HG03103 (cell line): ENCODE data around the gene KCNT2.
"Not testable (repeated sequence)": the region's sequence is repeated elsewhere in the genome, so short reads cannot be mapped to it uniquely, and the experiment has no call there.

Source experiments
- ATAC-seq: cut with Tn5 transposase; IDR thresholded peaks from one replicate; pipeline ENCODE4 v1.9.1; 2021; ENCODE audit warnings: low read depth; ENCODE audit not compliant: unreplicated experiment

KCNT2 gene

GRCh38 chr1:196593955-196594354 is 14.3 kb downstream of the KCNT2 start:
- no peak for ATAC-seq

GRCh38 chr1:196590959-196591358 is 17.3 kb downstream of the KCNT2 start:
- no peak for ATAC-seq

DNA sequence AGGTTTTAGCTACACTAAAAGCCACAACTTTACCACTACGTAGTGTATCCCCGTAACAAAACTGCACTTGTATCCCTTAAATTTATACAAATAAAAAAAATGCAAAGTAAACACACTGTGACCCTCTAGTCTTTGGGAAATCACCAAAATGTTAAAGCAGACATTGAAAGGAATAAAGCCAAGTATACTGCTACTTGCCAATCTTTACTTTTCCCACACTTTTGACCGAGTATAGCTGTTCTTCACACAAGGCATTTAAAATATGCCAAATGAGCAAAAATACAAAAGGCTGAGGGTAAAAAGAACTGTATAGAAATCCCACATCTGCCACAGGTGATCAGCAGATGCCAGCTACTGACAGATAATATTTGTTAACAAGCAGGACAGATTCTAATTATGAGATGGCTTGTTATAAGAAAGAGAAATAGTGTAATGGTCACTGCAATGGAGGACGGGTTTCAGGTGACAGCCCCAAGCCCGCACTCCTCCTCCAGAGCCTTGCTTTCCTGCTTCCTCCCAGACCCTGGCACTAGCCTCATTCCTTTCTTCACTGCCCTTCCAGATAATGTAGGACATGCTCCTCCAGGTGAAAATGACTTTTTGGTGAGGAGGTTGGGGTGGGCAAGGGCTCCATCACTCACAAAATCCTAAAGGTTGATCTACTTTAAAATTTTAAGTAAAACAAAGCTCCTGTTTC is 18.1 kb downstream of the KCNT2 start:
- no peak for ATAC-seq

DNA sequence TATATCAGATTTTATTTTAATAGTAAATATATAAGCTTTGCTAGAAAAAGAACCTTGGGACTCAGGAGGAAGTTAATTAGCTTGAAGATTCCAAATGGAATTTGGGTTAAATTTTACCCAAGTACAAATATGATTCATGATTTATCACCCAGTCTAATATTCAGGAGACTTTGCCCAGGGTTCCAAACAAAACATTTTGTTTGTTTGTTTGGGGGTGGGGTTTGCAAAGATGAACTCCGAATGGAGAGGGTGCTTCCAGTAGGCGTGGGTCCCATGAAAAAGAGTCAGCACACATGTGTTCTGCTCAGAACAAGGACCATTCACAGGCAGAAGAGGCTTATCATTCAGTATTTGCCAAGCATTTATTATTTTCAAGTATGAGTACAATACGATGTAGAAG is 23.5 kb downstream of the KCNT2 start:
- ATAC-seq = no peak

DNA sequence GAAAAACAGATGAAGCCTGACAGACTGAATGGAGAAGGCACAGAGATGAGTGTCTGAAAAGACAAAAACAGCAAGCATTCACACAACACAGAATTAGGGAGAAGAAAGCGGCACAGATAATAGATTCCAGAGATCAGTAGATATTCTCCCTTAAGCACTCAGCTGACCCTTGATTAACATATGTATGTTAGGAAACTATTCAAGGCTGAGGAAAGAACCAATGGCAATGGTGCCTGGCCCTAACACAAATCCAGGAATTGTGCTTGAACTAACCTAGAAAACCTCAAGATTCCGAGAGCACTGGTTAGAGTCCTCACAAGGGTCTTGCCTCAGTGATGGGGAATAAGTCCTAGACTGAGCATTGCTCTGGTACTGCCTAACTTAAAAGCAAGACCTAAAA is 30.9 kb downstream of the KCNT2 start:
- no peak for ATAC-seq

DNA sequence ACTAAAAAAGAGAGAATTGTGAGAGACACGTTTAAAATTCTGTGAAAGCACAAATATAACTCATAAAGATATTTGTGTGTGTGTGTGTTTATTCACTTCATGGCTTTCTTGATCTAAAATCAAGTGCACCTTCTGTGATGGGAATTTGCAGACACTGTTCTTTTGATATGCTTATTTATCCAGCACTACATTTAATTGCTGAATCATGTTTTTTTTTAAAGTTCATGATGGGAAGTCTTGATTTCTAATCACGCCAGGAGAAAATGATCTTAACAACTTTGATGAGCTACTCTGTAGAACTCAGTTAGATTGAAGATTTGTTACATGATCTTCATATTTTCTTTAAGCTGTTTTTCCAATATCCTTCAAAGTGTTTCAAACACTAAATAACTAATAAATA is 35.0 kb downstream of the KCNT2 start:
- no peak for ATAC-seq

- no peak for ATAC-seq
Observed at GRCh38 chr1:196567238-196567637, 41.0 kb downstream of the KCNT2 start.

DNA sequence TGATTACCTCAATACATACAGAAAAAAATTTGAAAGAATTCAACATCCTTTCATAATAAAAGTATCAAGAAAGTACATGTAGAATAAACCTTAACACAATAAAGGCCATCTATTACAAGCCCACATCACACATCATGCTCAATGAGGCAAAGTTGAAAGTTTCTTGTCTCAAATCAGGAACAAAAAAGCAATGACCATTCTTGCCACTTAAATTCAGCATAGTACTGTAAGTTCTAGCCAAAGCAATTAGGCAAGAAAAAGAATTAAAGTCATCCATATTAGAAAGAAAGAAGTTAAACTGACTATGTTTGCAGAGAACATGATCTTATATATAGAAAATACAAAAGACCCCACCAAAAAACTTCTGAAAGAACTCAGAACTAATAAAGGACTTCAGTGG is 44.5 kb downstream of the KCNT2 start:
- no peak for ATAC-seq

DNA sequence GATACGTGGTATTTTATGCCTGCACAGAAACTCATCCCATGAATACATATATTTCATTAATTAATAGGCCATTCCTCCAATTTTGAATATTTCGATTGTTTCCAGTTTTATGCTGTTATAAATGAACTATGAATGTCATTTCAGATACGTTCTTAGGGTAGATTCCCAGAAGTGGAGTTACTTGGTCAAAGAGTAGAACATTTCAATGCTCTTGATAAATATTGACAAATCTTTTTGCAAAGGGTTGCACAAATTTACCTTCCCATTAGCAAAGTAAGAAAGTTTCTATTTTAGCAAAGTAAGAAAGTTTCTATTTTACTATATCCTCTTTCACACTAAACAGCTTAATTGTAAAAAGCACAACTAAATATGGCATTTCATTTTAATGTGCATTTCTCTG is 48.9 kb downstream of the KCNT2 start:
- no peak for ATAC-seq

DNA sequence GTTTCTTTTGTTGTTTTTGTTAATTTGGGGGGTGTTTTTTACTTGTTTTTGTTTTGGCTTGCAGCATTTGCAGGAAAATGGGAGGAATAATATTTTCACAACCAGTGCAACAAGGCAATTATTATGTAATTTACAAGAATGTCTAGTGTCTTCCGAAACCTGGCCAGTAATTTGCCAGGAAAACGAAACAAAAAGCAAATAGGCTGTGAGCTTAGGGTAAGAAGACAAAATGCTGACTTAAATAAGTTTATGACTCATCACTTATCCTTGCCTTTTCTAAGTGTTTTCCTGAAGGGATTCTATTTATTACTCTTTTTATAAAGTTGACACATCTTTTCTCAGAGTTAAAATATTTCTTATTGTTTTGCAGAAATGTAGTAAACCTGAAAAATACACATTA is 49.8 kb downstream of the KCNT2 start:
- no peak for ATAC-seq

DNA sequence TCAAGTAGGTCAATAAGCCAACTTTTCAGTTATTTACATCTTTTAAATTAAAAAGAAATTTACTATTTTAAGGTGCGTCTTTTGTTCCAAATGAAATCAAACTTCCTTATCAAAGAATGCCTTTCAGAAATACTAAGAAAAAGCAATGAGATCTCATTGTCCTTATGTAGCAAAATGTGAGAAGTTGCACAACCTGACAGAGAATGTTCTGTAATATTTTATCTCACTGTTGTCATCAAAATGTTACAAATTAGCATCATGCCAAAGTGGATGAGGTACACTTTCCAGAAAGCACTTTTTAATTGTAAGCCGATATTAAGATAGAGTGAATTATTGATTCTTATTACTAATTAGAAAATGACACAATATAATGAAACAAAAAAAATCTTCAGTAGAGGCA is 50.4 kb downstream of the KCNT2 start:
- no peak for ATAC-seq

DNA sequence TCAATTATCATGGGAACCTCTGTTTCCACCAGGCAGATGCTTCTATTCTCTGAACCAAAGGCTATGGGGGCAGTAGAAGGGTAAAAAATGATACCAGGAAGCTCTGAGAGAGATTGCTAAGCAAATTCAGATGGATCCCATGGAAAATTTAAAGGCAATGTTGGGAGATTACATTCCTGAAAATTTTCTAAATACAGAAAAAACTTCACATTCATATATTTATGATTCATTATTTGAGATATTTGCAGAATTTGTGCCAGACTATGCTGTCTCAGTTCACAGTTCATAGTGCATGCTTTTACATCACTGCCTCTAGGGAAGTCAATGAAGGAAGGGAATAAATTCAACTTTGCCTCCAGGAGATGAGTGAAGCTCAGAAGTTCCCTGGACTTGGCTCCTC is 57.5 kb downstream of the KCNT2 start:
- no peak for ATAC-seq

- no peak for ATAC-seq
Observed at GRCh38 chr1:196546272-196547111, 61.7 kb downstream of the KCNT2 start.

GRCh38 chr1:196545222-196545621 is 63.0 kb downstream of the KCNT2 start:
- ATAC-seq = no peak

- ATAC-seq = no peak
Observed at GRCh38 chr1:196544617-196545016, 63.6 kb downstream of the KCNT2 start.

- no peak for ATAC-seq
Observed at GRCh38 chr1:196543833-196544232, 64.4 kb downstream of the KCNT2 start.

DNA sequence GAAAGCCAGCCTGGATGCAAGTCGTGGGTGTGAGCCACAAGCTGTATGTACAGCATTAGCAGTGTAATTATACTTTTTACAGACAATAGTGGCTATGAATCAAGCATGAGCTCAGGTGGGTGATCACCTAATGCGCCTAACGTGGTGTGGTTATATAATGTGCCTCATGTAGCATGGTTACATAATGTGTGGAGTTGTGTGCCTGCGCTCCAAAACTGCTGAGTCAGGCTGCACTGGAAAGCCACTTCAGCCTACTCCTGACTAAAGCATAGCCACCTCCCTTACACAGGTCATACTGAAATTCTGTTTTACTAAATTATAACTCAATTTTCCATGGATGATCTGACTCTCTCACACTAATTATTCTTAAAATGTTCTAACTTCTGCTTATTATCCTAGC is 69.8 kb downstream of the KCNT2 start:
- ATAC-seq = no peak

DNA sequence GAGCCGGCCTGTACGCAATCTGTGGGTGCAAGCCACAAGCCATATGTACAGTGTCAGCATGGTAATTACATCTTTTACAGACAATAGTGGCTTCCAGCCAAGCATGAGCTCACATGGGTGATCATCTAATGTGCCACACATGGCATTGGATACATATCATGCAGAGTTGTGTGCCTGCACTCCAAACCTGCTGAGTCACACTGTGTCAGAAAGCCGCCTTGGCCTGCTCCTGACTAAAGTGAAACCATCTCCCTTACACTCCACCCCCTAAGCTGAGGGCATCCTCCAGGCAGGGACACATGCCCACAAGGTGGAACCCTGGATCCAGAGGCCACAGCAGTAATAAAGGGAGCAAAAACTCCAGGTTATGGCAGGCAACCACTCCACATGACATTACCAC is 72.5 kb downstream of the KCNT2 start:
- no peak for ATAC-seq

GRCh38 chr1:196531737-196532524 is 76.3 kb downstream of the KCNT2 start:
- no peak for ATAC-seq

DNA sequence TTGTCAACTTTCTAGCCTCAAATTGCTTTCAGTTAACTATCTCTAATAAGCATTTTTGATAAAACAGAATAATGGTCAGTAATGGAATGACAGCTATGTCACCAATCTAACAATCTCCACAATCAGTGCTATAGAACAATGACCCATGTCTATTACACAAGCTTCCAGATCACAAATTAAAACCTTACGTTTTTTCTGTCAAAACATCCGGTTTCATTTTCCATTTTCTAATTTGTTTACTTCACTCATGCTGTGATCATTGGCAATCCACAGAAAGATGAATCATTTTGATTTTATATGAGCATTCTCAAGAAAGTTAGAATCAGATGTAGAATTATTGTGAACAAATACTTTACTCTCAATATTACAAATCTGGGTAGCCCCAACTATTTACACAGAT is 80.3 kb downstream of the KCNT2 start:
- no peak for ATAC-seq

DNA sequence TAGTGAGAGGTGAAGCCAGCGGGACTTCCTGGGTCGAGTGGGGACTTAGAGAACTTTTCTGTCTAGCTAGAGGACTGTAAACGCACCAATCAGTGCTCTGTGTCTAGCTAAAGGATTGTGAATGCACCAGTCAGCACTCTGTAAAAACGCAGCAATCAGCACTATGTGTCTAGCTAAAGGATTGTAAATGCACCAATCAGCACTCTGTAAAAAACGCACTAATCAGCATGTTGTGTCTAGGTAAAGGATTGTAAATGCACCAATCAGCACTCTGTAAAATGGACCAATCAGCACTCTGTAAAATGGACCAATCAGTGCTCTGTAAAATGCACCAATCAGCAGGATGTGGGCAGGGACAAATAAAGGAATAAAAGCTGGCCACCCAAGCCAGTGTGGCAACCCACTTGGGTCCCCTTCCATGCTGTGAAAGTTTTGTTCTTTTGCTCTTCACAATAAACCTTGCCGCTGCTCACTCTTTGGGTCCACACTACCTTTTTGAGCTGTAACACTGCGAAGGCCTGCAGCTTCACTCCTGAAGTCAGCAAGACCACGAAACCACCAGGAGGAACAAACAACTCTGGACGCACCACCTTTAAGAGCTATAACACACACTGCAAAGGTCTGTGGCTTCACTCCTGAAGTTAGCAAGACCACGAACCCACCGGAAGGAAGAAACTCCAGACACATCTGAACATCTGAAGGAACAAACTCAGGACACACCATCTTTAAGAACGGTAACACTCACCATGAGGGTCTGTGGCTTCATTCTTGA is 85.5 kb downstream of the KCNT2 start:
- not testable (repeated sequence) for ATAC-seq
